CD4-positive, alpha-beta T cell treated with Interleukin-1 beta for 1 hour (primary cell): ENCODE results near the gene KIF7.

ENCODE experiments used
- DNase-seq, 2 donors: peaks; one replicate each; pipeline ENCODE4 v3.0.0-alpha.2; 2020 to 2022

Gene KIF7

GRCh38 chr15:89668171-89668570 lies 12.9 kb upstream of the KIF7 start:
- DNase-seq, result no peak

DNA sequence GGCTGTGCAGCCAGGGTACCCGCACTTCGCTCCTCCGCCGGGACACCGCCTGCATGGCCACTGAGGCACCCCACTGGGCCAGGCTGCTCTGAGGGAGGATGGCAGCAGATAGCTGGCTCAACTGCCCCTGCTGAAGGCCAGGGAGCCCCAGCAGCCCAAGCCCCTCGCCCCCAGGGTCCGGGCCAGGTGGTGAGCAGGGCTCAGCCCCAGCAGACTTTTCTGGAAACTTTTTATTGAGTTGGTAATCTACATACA lies 12.4 kb upstream of the KIF7 start:
- DNase-seq, result no peak

- no peak for DNase-seq
Measured at GRCh38 chr15:89666858-89667705, 11.8 kb upstream of the KIF7 start.

DNA sequence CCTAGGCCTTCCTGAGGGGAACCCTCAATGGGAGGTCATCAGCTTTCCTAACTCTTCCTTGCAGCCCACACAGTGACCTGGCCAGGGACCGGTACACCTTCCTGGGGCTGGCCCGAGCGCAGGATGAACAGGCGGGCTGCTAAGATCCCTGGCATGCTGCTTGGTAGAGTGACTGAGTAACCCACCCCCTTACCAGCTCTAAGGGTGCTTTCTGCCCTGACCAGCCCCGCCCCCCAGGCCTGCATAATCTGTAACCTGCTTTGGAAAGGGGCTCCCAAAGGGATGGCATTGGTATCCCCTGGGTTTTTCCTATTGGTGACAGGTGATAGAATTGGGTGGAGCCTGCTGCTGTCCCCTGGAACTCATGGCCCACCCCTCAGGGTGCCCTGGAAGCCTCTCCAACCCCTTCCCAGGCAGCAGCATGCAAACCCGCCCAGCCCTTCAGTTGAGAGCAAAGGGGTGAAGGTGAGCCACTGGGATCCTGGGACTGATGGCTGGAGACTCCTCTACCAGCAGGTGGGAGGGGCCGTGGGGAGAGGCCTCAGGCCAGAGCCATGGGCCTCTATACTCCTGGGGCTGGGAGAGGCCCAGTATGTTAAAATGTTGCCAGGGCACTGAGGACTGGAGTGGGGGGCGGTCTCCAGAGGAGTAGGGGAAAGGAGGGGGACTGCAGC lies 11.1 kb upstream of the KIF7 start:
- DNase-seq, result no peak

DNA sequence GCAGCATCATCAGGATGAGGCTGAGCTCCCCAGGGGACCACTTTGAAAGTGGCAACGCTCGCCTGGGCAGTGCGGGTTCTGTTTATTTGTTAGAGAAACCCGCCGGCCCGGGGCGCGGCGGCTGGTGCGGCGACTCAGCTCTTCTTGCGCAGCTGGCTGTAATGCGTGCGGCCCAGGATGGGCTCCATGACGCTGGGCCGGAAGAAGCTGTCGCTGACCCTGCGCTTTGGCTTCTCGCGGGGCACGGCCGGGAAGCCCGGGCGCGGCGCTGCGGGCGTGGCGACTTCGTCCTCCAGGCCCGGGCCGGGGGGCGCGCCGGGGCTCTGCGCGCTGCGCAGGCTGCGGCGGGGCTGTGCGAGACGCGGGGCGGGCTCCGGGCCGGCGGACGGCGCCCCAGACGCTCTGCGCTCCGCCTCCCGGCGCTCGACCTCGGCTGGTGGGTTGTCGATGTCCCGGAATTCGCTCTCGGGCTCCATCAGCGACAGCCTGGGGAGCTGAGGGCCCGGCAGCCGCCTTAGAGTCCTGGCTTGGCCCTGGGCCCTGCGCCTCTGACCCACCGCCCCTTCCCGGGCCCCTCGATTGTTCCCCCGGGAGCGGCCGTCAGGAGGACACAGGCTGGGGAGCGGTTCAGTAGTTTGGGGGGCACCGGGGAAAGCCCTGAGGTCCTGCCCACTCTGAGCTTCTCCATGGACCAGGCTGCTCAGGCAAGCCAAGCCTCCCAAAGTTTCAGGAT lies 10.3 kb upstream of the KIF7 start:
- DNase-seq, result peak in 1 of 2 donors; percentile 9

DNA sequence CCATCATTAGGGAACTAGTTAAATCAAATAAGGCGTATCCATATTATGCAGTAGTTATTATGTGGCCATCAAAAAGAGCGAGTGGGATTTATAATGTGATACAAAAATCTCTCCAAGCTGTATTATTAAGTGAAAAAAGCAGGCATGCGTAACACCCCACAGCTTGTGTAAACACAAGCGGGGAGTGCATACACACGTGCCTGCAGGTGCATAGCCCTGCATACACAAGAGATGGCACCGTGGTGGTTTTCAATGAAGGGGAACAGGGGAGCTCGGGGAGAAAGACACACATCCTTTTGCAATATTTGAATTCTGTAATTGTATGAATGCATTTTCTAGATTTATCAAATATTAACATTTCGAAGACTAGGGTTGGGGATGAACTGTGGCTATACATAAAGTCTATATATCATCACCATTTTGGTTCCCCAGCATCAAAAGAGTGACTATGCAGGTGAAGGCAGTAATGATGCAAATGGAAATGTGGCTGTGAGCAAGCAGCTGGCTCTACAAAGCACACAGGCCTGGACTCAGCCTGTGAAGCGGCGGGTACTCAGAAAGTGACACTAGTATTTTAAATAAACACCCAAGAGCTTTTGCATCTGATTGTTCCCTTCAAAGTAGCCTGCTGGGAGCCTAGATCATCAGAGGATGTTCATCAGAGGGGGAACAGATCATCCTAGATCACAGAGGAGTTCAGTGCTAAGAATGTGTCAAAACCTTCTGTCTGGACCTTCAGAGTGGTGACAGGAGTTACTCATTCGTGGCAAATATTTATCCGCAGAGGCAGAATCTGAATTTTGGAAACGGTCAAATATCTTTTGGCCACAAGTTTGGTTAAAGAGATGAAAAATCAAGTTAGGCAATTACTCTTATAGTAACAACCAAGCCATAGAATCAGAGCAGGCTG lies 9.4 kb upstream of the KIF7 start:
- no peak for DNase-seq

GRCh38 chr15:89662893-89663626 lies 7.8 kb upstream of the KIF7 start:
- DNase-seq, result no peak

GRCh38 chr15:89660556-89660955 lies 5.3 kb upstream of the KIF7 start:
- no peak for DNase-seq

DNA sequence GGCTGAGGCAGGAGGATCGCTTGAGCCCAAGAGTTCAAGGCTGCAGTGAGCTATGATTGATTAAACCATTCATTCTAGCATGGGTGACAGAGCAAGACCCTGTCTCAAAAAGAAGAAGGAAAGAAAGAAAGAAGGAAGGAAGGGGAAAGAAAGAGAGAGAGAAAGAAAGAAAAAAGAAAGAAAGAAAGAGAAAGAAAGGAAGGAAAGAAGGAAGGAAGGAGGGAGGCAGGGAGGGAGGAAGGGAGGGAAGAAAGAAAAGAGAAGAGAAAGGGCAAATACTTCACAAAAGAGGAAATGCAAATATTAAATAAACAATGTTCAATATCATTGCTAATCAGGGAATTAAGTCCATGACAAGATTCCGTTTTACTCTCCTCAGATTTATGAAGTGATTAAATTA lies 4.0 kb upstream of the KIF7 start:
- DNase-seq, result no peak

DNA sequence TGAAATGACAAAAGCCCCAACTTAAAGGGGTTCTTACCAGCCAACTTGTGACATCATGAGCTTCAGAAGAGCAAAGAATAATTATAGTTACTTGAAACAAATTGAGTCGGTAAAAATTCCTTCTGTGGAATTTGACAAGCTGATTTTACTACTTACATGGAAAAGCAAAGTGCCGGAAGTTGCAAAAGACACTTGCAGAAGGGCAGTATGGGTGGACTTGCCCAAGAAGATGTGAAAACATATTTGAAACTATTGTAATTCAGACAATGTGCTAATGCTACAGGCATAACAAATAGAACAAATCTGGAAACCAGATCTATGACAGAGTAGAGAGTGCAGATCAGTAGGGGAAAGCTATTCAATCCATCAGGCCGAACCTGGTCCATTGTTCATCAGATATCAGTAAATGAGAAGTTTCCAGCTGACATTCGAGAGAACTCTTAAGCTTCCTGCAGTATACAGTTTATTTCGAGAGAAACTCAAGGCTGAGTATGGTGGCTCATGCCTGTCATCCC lies 2.5 kb upstream of the KIF7 start:
- no peak for DNase-seq

DNA sequence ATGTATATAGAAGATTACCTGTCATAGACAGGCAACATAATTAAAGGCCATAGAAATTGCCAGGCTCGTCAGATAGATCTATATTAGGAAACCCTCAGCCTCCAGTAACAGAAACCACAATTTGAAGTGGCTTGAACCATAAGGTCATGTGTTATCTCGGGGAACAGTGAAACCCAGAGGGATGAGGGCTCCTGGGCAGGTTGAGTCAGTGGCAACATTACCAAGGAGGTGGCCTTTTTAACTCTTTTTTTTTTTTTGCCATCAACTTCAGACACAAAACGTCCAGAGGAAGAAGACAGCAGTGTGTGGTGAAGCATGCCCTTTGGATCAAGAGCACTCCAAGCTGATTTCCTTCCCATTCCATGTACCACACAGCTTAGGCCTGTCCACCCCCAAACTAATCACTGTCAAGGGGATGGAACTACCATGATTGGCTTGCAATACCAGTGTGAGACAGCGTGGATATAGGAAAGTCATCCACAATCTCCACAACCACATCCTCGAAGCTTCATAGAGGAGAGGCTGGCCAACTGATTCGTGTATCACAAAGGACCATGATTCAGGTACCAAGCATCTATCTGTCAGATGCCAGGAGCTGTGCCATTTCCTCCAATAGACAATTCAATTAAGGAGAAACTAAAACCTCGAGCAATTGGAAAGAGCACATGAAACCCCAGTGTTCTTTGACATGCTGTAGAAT lies 999 bp upstream of the KIF7 start:
- DNase-seq, result no peak

- DNase-seq, result no peak
Measured at GRCh38 chr15:89654301-89654761, 936 bp downstream of the KIF7 start.

- DNase-seq, result no peak
Measured at GRCh38 chr15:89653578-89653977, 1.7 kb downstream of the KIF7 start.

GRCh38 chr15:89652666-89653065 lies 2.6 kb downstream of the KIF7 start:
- DNase-seq, result no peak

DNA sequence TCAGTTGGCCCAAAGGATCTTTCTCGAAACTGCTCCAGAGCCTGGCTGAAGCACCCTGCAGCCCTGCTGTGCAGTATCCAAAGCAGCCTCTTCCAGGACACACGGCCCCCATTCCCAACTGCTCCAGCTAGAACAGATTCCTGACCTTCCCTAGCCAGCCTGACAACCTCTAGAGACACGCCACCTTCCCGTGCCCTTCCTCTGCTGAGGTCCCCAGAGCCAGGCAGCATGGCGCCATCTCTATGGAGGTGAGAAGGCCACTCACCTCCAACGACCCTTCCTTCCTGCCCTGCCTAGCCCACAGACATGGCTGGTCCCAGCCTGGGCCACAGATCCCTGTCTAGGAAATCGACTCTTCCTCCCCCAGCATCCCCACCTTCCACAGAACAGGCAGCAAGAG lies 3.1 kb downstream of the KIF7 start:
- DNase-seq, result no peak

- no peak for DNase-seq
Measured at GRCh38 chr15:89649716-89650115, 5.6 kb downstream of the KIF7 start.

DNA sequence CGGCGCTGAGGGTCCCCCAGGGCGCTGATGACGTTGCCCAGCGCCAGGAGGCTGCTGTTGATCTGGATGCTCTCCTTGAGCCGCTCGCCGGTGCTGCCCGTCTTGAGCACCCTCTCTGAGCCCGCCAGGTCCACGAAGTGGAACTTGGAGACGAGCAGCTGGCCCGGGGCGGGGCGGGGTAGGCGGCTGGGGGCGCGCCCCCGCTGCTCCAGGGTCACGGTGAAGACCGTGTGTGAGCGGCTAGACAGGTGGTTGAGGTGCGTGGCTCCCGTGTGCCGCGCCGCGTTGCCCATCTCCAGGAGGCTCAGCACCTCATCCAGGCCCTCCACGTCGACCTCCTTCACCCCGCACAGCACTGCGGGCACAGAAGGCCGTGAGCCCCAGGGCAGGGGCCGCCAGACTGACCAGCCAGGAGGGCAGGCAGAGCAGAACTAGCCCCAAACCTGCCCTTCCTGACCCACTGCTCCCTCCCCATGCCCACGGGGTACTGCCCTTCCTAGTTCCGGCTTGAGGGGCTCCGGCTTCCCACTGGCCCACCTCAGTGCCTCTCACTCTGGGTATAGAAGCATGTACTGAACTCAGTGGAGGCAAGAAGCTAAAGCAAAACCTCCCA lies 6.1 kb downstream of the KIF7 start:
- DNase-seq, result no peak

GRCh38 chr15:89648106-89649012 lies 6.9 kb downstream of the KIF7 start:
- DNase-seq, result no peak

GRCh38 chr15:89647191-89647851 lies 7.9 kb downstream of the KIF7 start:
- DNase-seq, result peak; percentile 32 to 45
